Natural killer cell treated with Interleukin-12 subunit alpha and Interleukin-12 subunit beta and Interleukin-15 and Interleukin-18, amount 100 ng/mL, for 72 hours (primary cell): ENCODE data around the gene CNTRL. TPM values are rescaled to one million over a fixed set of nuclear protein-coding genes. Genes with fewer than 3 reads are reported as not detected.
"Not testable (repeated sequence)": the region's sequence is repeated elsewhere in the genome, so short reads cannot be mapped to it uniquely, and the experiment has no call there.

Experiments
- ATAC-seq, 2 donors: fragments of 150-1000 bp; cut with Tn5 transposase in 1 of 2; sonication (Bioruptor Pico), chemical (Tn5 transposase) in 1 of 2; 2 replicates each; pipeline ENCODE4 v1.10.0; 2021
- DNase-seq: peaks from one replicate; pipeline ENCODE4 v3.0.0; 2022; ENCODE audit warnings: low spot score
- H3K27ac Mint-ChIP-seq, 2 donors: 1 replicate in 1 of 2; 2 replicates in 1 of 2; pipeline ENCODE4 v1.8.0; 2022; ENCODE audit warnings: mixed read lengths in 2 of 2, mild to moderate bottlenecking in 1 of 2, moderate library complexity in 1 of 2
- H3K27me3 Mint-ChIP-seq, 2 donors: 1 replicate in 1 of 2; 2 replicates in 1 of 2; pipeline ENCODE4 v1.8.0; 2022; ENCODE audit warnings: mixed read lengths in 2 of 2
- H3K36me3 Mint-ChIP-seq: one replicate; pipeline ENCODE4 v1.8.0; 2022; ENCODE audit warnings: mixed read lengths
- H3K4me1 Mint-ChIP-seq, 2 donors: 1 replicate in 1 of 2; 2 replicates in 1 of 2; pipeline ENCODE4 v1.8.0; 2022; ENCODE audit warnings: low read depth in 2 of 2, mixed read lengths in 2 of 2, mild to moderate bottlenecking in 1 of 2
- H3K4me3 Mint-ChIP-seq: one replicate; pipeline ENCODE4 v1.8.0; 2022; ENCODE audit warnings: mixed read lengths
- H3K9me3 Mint-ChIP-seq: 2 replicates; pipeline ENCODE4 v1.8.0; 2022; ENCODE audit warnings: mixed read lengths
- total RNA-seq, 2 donors: library from RNA; stranded (reverse); gene quantifications; one replicate each; pipeline ENCODE4 v1.2.3, GENCODE V29; 2022

The CNTRL gene
- total RNA-seq, 2 donors from 2014 or later, result 64.6 to 120 TPM

- Mint-ChIP-seq H3K36me3 (peaks cover 52% of the 10 kb centered on the region), H3K4me1 (peaks cover 21 to 25% of the 10 kb centered on the region in 2 donors), H3K27me3 (no peaks in the 10 kb centered on the region), H3K9me3 (no peaks in the 10 kb centered on the region), H3K27ac (peak overlapping the region in 1 of 2 donors; percentile 25), H3K4me3 (peak overlapping the region; percentile 18)
- no peak for DNase-seq
- peak in 1 of 2 donors; percentile 39 for ATAC-seq
Observed at GRCh38 chr9:121154782-121155181, 80.0 kb downstream of the CNTRL start.

GRCh38 chr9:121156263-121156731 lies 81.5 kb downstream of the CNTRL start:
- Mint-ChIP-seq H3K4me3 (peak overlapping the region; percentile 43), H3K9me3 (no peaks in the 10 kb centered on the region), H3K27ac (peak overlapping the region; percentile 45 to 60), H3K27me3 (no peaks in the 10 kb centered on the region), H3K36me3 (peaks cover 50% of the 10 kb centered on the region), H3K4me1 (peaks cover 21 to 25% of the 10 kb centered on the region in 2 donors)
- peak; percentile 64 to 85 for ATAC-seq
- no peak for DNase-seq

- H3K27me3 Mint-ChIP-seq, result no peaks in the 10 kb centered on the region
- H3K9me3 Mint-ChIP-seq, result no peaks in the 10 kb centered on the region
Observed at GRCh38 chr9:121157939-121158338, 83.2 kb downstream of the CNTRL start.

GRCh38 chr9:121160025-121160424 lies 85.3 kb downstream of the CNTRL start:
- ATAC-seq, result no peak
- Mint-ChIP-seq H3K4me3 (no peak overlapping the region), H3K36me3 (peaks cover 34% of the 10 kb centered on the region), H3K27me3 (no peaks in the 10 kb centered on the region), H3K27ac (no peak overlapping the region), H3K4me1 (peaks cover 4 to 9% of the 10 kb centered on the region in 2 donors), H3K9me3 (no peaks in the 10 kb centered on the region)
- DNase-seq, result no peak

More at GRCh38 chr9:121157939-121158338, 83.2 kb downstream of the CNTRL start:
- peaks cover 46% of the 10 kb centered on the region for H3K36me3 Mint-ChIP-seq
- no peak overlapping the region for H3K4me3 Mint-ChIP-seq
- peaks cover 12 to 25% of the 10 kb centered on the region in 2 donors for H3K4me1 Mint-ChIP-seq
- peak overlapping the region in 1 of 2 donors; percentile 34 for H3K27ac Mint-ChIP-seq
- ATAC-seq (no peak), DNase-seq (no peak)

GRCh38 chr9:121168052-121168451 lies 93.3 kb downstream of the CNTRL start:
- DNase-seq (no peak), ATAC-seq (no peak)
- Mint-ChIP-seq H3K4me3 (no peak overlapping the region), H3K9me3 (no peaks in the 10 kb centered on the region), H3K27me3 (no peaks in the 10 kb centered on the region), H3K27ac (peak overlapping the region; percentile 5 to 9), H3K4me1 (no peaks in the 10 kb centered on the region), H3K36me3 (peaks cover 24% of the 10 kb centered on the region)

- Mint-ChIP-seq H3K36me3 (peaks cover 23% of the 10 kb centered on the region), H3K27ac (peak overlapping the region in 1 of 2 donors; percentile 9), H3K4me1 (no peaks in the 10 kb centered on the region), H3K4me3 (no peak overlapping the region), H3K27me3 (no peaks in the 10 kb centered on the region), H3K9me3 (no peaks in the 10 kb centered on the region)
- peak in 1 of 2 donors; percentile 49 for ATAC-seq
- DNase-seq, result no peak
Observed at GRCh38 chr9:121169094-121169601, 94.4 kb downstream of the CNTRL start.

GRCh38 chr9:121171236-121171635 lies 96.5 kb downstream of the CNTRL start:
- Mint-ChIP-seq H3K27me3 (no peaks in the 10 kb centered on the region), H3K4me3 (no peak overlapping the region), H3K9me3 (no peaks in the 10 kb centered on the region), H3K36me3 (peaks cover 28% of the 10 kb centered on the region), H3K27ac (no peak overlapping the region), H3K4me1 (peaks cover 2% of the 10 kb centered on the region in 2 donors)
- ATAC-seq, result no peak
- no peak for DNase-seq

- peak overlapping the region in 1 of 2 donors; percentile 26 for H3K27ac Mint-ChIP-seq
- H3K27me3 Mint-ChIP-seq, result no peaks in the 10 kb centered on the region
- no peak for ATAC-seq
Observed at GRCh38 chr9:121172726-121173487, 98.2 kb downstream of the CNTRL start.

GRCh38 chr9:121173501-121173900 lies 98.7 kb downstream of the CNTRL start:
- Mint-ChIP-seq H3K4me1 (peaks cover 4 to 5% of the 10 kb centered on the region in 2 donors), H3K27me3 (no peaks in the 10 kb centered on the region), H3K27ac (peak overlapping the region in 1 of 2 donors; percentile 26), H3K9me3 (no peaks in the 10 kb centered on the region), H3K4me3 (no peak overlapping the region), H3K36me3 (peaks cover 20% of the 10 kb centered on the region)
- no peak for DNase-seq
- ATAC-seq, result no peak

More at GRCh38 chr9:121172726-121173487, 98.2 kb downstream of the CNTRL start:
- H3K4me3 Mint-ChIP-seq, result no peak overlapping the region
- DNase-seq, result no peak
- H3K36me3 Mint-ChIP-seq, result peaks cover 24% of the 10 kb centered on the region
- peaks cover 4 to 5% of the 10 kb centered on the region in 2 donors for H3K4me1 Mint-ChIP-seq
- H3K9me3 Mint-ChIP-seq, result no peaks in the 10 kb centered on the region

GRCh38 chr9:121178676-121179372 lies 104.1 kb downstream of the CNTRL start:
- H3K9me3 Mint-ChIP-seq, result no peaks in the 10 kb centered on the region
- DNase-seq, result no peak
- peaks cover 16% of the 10 kb centered on the region for H3K36me3 Mint-ChIP-seq
- no peaks in the 10 kb centered on the region for H3K27me3 Mint-ChIP-seq
- H3K27ac Mint-ChIP-seq, result peak overlapping the region in 1 of 2 donors; percentile 47
- H3K4me1 Mint-ChIP-seq, result peaks cover 22 to 25% of the 10 kb centered on the region in 2 donors
- H3K4me3 Mint-ChIP-seq, result no peak overlapping the region
- no peak for ATAC-seq

GRCh38 chr9:121179373-121179721 lies 104.6 kb downstream of the CNTRL start:
- not testable (repeated sequence) for H3K4me3 Mint-ChIP-seq, H3K27me3 Mint-ChIP-seq, H3K27ac Mint-ChIP-seq, H3K9me3 Mint-ChIP-seq, DNase-seq, ATAC-seq
- H3K4me1 Mint-ChIP-seq, result peaks cover 24 to 25% of the 10 kb centered on the region in 2 donors
- H3K36me3 Mint-ChIP-seq, result peaks cover 16% of the 10 kb centered on the region

- H3K36me3 Mint-ChIP-seq, result peaks cover 12% of the 10 kb centered on the region
- H3K4me3 Mint-ChIP-seq, result no peak overlapping the region
- H3K27ac Mint-ChIP-seq, result peak overlapping the region; percentile 61 to 62
- H3K27me3 Mint-ChIP-seq, result no peaks in the 10 kb centered on the region
- ATAC-seq (no peak), DNase-seq (no peak)
- peaks cover 27 to 28% of the 10 kb centered on the region in 2 donors for H3K4me1 Mint-ChIP-seq
- no peaks in the 10 kb centered on the region for H3K9me3 Mint-ChIP-seq
Observed at GRCh38 chr9:121179930-121180681, 105.4 kb downstream of the CNTRL start.

GRCh38 chr9:121182101-121182836 lies 107.5 kb downstream of the CNTRL start:
- H3K9me3 Mint-ChIP-seq, result no peaks in the 10 kb centered on the region
- peaks cover 38 to 40% of the 10 kb centered on the region in 2 donors for H3K4me1 Mint-ChIP-seq
- ATAC-seq (no peak), DNase-seq (no peak)
- no peak overlapping the region for H3K4me3 Mint-ChIP-seq
- no peaks in the 10 kb centered on the region for H3K27me3 Mint-ChIP-seq
- H3K27ac Mint-ChIP-seq, result peak overlapping the region; percentile 29 to 62
- peaks cover 28% of the 10 kb centered on the region for H3K36me3 Mint-ChIP-seq
